Stomach (tissue), 4 donors: Measurements from ENCODE around the gene NTN1.

ENCODE experiments used
- POLR2A ChIP-seq, 4 donors: fragments of 450-650 bp; IDR thresholded peaks; one replicate each; pipeline ENCODE4 v1.6.1; 2016; ENCODE audit warnings: antibody characterized with exemption in 4 of 4, control low read depth in 2 of 4, mild to moderate bottlenecking in 1 of 4, moderate library complexity in 1 of 4
- POLR2AphosphoS5 ChIP-seq, 3 donors: sonication (generic); formaldehyde crosslinking; IDR thresholded peaks; one replicate each; pipeline ENCODE4 v1.6.1; 2016; ENCODE audit warnings: antibody characterized with exemption in 3 of 3
- TF ChIP-seq, protein P1 (sequence below), 7 experiments: fragments of 450-650 bp in 4 of 7; fragments of 200-600 bp in 3 of 7; sonication (generic) in 3 of 7; IDR thresholded peaks; one replicate each; pipeline ENCODE4 v1.5.1; 2016 to 2019; ENCODE audit warnings: antibody characterized with exemption in 7 of 7, control low read depth in 2 of 7, mild to moderate bottlenecking in 1 of 7

DNA sequence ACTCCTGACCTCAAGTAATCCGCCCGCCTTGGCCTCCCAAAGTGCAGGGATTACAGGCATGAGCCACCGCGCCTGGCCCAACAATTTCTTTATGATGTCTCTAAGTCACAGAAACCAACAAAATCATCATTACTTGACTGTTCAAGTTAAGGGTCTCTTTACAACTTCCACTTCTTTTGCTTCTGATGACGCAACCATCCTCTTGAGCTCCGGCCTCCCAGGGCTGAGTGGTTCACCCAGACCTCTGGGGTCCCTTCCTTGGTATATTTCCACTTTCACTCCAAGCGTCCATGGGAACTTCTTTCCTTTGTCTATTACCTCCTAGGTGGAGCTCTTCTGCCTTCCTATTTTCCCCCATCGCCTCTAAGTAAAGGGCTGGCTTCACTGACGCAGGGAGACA is 253.7 kb downstream of the NTN1 start:
- TF ChIP-seq, protein P1, sequence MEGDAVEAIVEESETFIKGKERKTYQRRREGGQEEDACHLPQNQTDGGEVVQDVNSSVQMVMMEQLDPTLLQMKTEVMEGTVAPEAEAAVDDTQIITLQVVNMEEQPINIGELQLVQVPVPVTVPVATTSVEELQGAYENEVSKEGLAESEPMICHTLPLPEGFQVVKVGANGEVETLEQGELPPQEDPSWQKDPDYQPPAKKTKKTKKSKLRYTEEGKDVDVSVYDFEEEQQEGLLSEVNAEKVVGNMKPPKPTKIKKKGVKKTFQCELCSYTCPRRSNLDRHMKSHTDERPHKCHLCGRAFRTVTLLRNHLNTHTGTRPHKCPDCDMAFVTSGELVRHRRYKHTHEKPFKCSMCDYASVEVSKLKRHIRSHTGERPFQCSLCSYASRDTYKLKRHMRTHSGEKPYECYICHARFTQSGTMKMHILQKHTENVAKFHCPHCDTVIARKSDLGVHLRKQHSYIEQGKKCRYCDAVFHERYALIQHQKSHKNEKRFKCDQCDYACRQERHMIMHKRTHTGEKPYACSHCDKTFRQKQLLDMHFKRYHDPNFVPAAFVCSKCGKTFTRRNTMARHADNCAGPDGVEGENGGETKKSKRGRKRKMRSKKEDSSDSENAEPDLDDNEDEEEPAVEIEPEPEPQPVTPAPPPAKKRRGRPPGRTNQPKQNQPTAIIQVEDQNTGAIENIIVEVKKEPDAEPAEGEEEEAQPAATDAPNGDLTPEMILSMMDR (IDR thresholded peaks at IDR 0.05), result no peak
- TF ChIP-seq POLR2A (IDR thresholded peaks at IDR 0.05), result no peak
- TF ChIP-seq POLR2AphosphoS5 (IDR thresholded peaks at IDR 0.05), result no peak
